H1 (cell line): ENCODE data around the gene SLC1A2. TPM values are rescaled to one million over a fixed set of nuclear protein-coding genes. Genes with fewer than 3 reads are reported as not detected.

Experiments
- CTCF ChIA-PET: fragments of 300-600 bp; sonication (Branson Sonifier 250); formaldehyde crosslinking; loops from one replicate; lab custom pipeline; 2021; ENCODE audit not compliant: partially characterized antibody; lab: Charles Lee
- POLR2A ChIA-PET: fragments of 300-600 bp; sonication (Branson Sonifier 250); formaldehyde crosslinking; loops from one replicate; lab custom pipeline; 2021; ENCODE audit warnings: inconsistent platforms; ENCODE audit not compliant: partially characterized antibody; lab: Charles Lee
- DNase-seq, 2 experiments: peaks; one replicate each; pipeline versions ENCODE4 v3.0.0 to v3.0.0-alpha.2; 2010 to 2022; ENCODE audit warnings: low spot score in 2 of 2, low read depth in 1 of 2, mixed read lengths in 1 of 2
- FAIRE-seq: peaks from 2 replicates; lab custom pipeline; 2011; peaks lifted over from hg19 to GRCh38; lab: Jason Lieb, UNC
- H2AFZ ChIP-seq: 2 replicates; pipeline ENCODE4 v1.8.1; 2012; ENCODE audit warnings: low read length, inconsistent platforms
- H2AK5ac ChIP-seq: 2 replicates; pipeline ENCODE4 v1.6.1; 2013; ENCODE audit warnings: low read depth, low read length
- H2BK120ac ChIP-seq: replicated peaks from 2 replicates; pipeline ENCODE3; 2013; ENCODE audit warnings: low read depth, low read length, inconsistent platforms
- H2BK12ac ChIP-seq: 2 replicates; pipeline ENCODE4 v1.6.1; 2013; ENCODE audit warnings: low read depth, low read length
- H2BK15ac ChIP-seq: 2 replicates; pipeline ENCODE4 v1.6.1; 2013; ENCODE audit warnings: low read length
- H2BK20ac ChIP-seq: 2 replicates; pipeline ENCODE4 v1.6.1; 2013; ENCODE audit warnings: low read length
- H2BK5ac ChIP-seq: 2 replicates; pipeline ENCODE4 v1.6.1; 2013; ENCODE audit warnings: low read depth, low read length
- H3K14ac ChIP-seq: 2 replicates; pipeline ENCODE4 v1.6.1; 2013; ENCODE audit warnings: inconsistent platforms; ENCODE audit not compliant: insufficient read length
- H3K18ac ChIP-seq: 2 replicates; pipeline ENCODE4 v1.6.1; 2013; ENCODE audit warnings: low read length; ENCODE audit errors: extremely low read depth
- H3K23ac ChIP-seq: 2 replicates; pipeline ENCODE4 v1.6.1; 2013; ENCODE audit warnings: inconsistent platforms; ENCODE audit not compliant: insufficient read length
- H3K23me2 ChIP-seq: 2 replicates; pipeline ENCODE4 v1.6.1; 2013; ENCODE audit warnings: low read depth, low read length
- H3K27ac ChIP-seq: 2 replicates; pipeline ENCODE4 v1.6.1; 2011; ENCODE audit warnings: low read depth, low read length, inconsistent platforms
- H3K27me3 ChIP-seq, 4 experiments: replicated peaks in 1 of 4; 1 replicate in 1 of 4; 2 replicates in 3 of 4; pipeline versions ENCODE4 v1.6.1 to v1.8.1; 2011 to 2013; ENCODE audit warnings: low read length in 3 of 4, mild to moderate bottlenecking in 3 of 4, inconsistent platforms in 2 of 4, mixed read lengths in 2 of 4, moderate library complexity in 1 of 4; ENCODE audit not compliant: control insufficient read depth in 3 of 4, insufficient read depth in 3 of 4; ENCODE audit errors: extremely low read depth in 1 of 4
- H3K36me3 ChIP-seq, 4 experiments: 2 replicates each; pipeline versions ENCODE4 v1.6.1 to v1.8.1; 2011 to 2013; ENCODE audit warnings: mild to moderate bottlenecking in 4 of 4, low read length in 3 of 4, moderate library complexity in 2 of 4, control low read depth in 1 of 4, inconsistent platforms in 1 of 4; ENCODE audit not compliant: insufficient read depth in 4 of 4, control insufficient read depth in 2 of 4
- H3K4ac ChIP-seq: replicated peaks from 2 replicates; pipeline ENCODE3; 2013; ENCODE audit warnings: low read length, low read depth, mixed read lengths, inconsistent platforms; ENCODE audit not compliant: insufficient read length
- H3K4me1 ChIP-seq, 4 experiments: replicated peaks in 1 of 4; 1 replicate in 1 of 4; 2 replicates in 3 of 4; pipeline versions ENCODE4 v1.6.1 to v1.8.1; 2011 to 2013; ENCODE audit warnings: low read length in 3 of 4, inconsistent platforms in 2 of 4, mixed read lengths in 1 of 4; ENCODE audit not compliant: insufficient read depth in 4 of 4, control insufficient read depth in 3 of 4
- H3K4me2 ChIP-seq, 2 experiments: 2 replicates each; pipeline versions ENCODE4 v1.6.1 to v1.8.1; 2011 to 2013; ENCODE audit warnings: low read depth in 2 of 2, low read length in 2 of 2, control low read depth in 1 of 2, inconsistent platforms in 1 of 2, mild to moderate bottlenecking in 1 of 2; ENCODE audit not compliant: insufficient read depth in 1 of 2
- H3K4me3 ChIP-seq, 4 experiments: fragments of 200-600, 300-600 bp in 1 of 4; sonication (generic), shearing (Covaris generic), sonication (Bioruptor Twin) in 1 of 4; 2 replicates each; pipeline versions ENCODE4 v1.5.1 to v1.8.1; 2011 to 2016; ENCODE audit warnings: low read length in 4 of 4, low read depth in 3 of 4, control low read depth in 2 of 4, inconsistent platforms in 2 of 4, mild to moderate bottlenecking in 2 of 4, mixed read lengths in 1 of 4, moderate library complexity in 1 of 4; ENCODE audit not compliant: insufficient read depth in 2 of 4; ENCODE audit errors: extremely low read depth in 1 of 4
- H3K56ac ChIP-seq: replicated peaks from 2 replicates; pipeline ENCODE3; 2013; ENCODE audit warnings: low read depth, mild to moderate bottlenecking, mixed read lengths, low read length, inconsistent platforms; ENCODE audit not compliant: insufficient read length
- H3K79me1 ChIP-seq: 2 replicates; pipeline ENCODE4 v1.6.1; 2013; ENCODE audit warnings: low read depth, low read length, control low read depth
- H3K79me2 ChIP-seq, 2 experiments: 2 replicates each; pipeline versions ENCODE4 v1.6.1 to v1.8.1; 2012 to 2013; ENCODE audit warnings: low read length in 2 of 2, mild to moderate bottlenecking in 2 of 2, inconsistent platforms in 1 of 2; ENCODE audit not compliant: insufficient read depth in 2 of 2, control insufficient read depth in 1 of 2
- H3K9ac ChIP-seq, 4 experiments: replicated peaks in 1 of 4; 1 replicate in 1 of 4; 2 replicates in 3 of 4; pipeline versions ENCODE4 v1.6.1 to v1.8.1; 2011 to 2013; ENCODE audit warnings: low read depth in 3 of 4, low read length in 3 of 4, control low read depth in 2 of 4, mild to moderate bottlenecking in 2 of 4, moderate library complexity in 2 of 4, inconsistent platforms in 1 of 4; ENCODE audit errors: extremely low read depth in 1 of 4
- H3K9me3 ChIP-seq, 2 experiments: 2 replicates each; pipeline versions ENCODE4 v1.6.1 to v1.8.1; 2012 to 2013; ENCODE audit warnings: mild to moderate bottlenecking in 2 of 2, moderate library complexity in 2 of 2, control low read depth in 1 of 2, inconsistent platforms in 1 of 2, low read depth in 1 of 2, low read length in 1 of 2, mixed read lengths in 1 of 2; ENCODE audit not compliant: insufficient read depth in 2 of 2
- H4K20me1 ChIP-seq, 2 experiments: replicated peaks in 1 of 2; 2 replicates each; pipeline versions ENCODE3 to v1.8.1; 2011 to 2013; ENCODE audit warnings: inconsistent platforms in 2 of 2, low read length in 2 of 2, mild to moderate bottlenecking in 1 of 2; ENCODE audit not compliant: insufficient read depth in 2 of 2, control insufficient read depth in 1 of 2
- H4K5ac ChIP-seq: 2 replicates; pipeline ENCODE4 v1.6.1; 2013; ENCODE audit warnings: low read length, low read depth, mixed read lengths, inconsistent platforms; ENCODE audit not compliant: insufficient read length
- H4K8ac ChIP-seq: 2 replicates; pipeline ENCODE4 v1.8.0; 2013; ENCODE audit warnings: mild to moderate bottlenecking, moderate library complexity, low read length, inconsistent platforms; ENCODE audit not compliant: insufficient read depth; ENCODE audit errors: extremely low read depth
- H4K91ac ChIP-seq: replicated peaks from 2 replicates; pipeline ENCODE3; 2013; ENCODE audit warnings: low read length, mixed read lengths, inconsistent platforms; ENCODE audit not compliant: insufficient read length
- KDM1A ChIP-seq: fragments of 200-600, 300-600 bp; sonication (generic); IDR thresholded peaks from 2 replicates; pipeline ENCODE4 v1.7.1; 2016; ENCODE audit warnings: mild to moderate bottlenecking, low read length, borderline replicate concordance
- MAFK ChIP-seq: IDR thresholded peaks from 2 replicates; pipeline ENCODE4 v1.6.1; 2012; ENCODE audit warnings: low read depth, mild to moderate bottlenecking, improper control_type of control experiment, low read length
- RNF2 ChIP-seq: fragments of 200-900, 300-1000 bp; sonication (generic); IDR thresholded peaks from 2 replicates; pipeline ENCODE4 v1.7.1; 2016; ENCODE audit warnings: borderline replicate concordance, low read depth, mild to moderate bottlenecking, antibody characterized with exemption, low read length; ENCODE audit not compliant: poor library complexity, severe bottlenecking; ENCODE audit errors: missing control alignments
- WGBS, 2 experiments: shearing (Covaris generic) in 1 of 2; methylation state at CpG; one replicate each; pipeline versions ENCODE4 v1.1.6 to v1.1.7; 2013 to 2015; ENCODE audit warnings: low lambda C conversion rate in 2 of 2, mixed read lengths in 2 of 2, inconsistent platforms in 1 of 2, low coverage in 1 of 2, missing lambda C conversion rate in 1 of 2; ENCODE audit not compliant: insufficient replicate concordance in 2 of 2, insufficient coverage in 1 of 2, insufficient read length in 1 of 2; ENCODE audit errors: extremely low coverage in 1 of 2, missing lambda C conversion rate in 1 of 2; 5-methylcytosine and 5-hydroxymethylcytosine counted together
- polyA plus RNA-seq, 7 experiments: library from polyadenylated mRNA; depleted of rRNA in 3 of 7; stranded (reverse) in 5 of 7; unstranded in 2 of 7; fragments of >200 nt in 5 of 7; fragments of 200-250 nt in 2 of 7; gene quantifications; 1 replicate in 5 of 7; 2 replicates in 1 of 7; 4 replicates in 1 of 7; pipeline versions ENCODE4 v1.2.1 to v1.2.3, GENCODE V29; 2011 to 2013; ENCODE audit warnings: missing spikeins in 2 of 7, mixed read lengths in 2 of 7
- total RNA-seq: library from RNA; stranded (reverse); fragmentation: NEBNext Ultra II Directional; extraction: Animal tissue kit (Norgen Biotek cat#: 25700); gene quantifications from 2 replicates; pipeline ENCODE4 v1.2.1, GENCODE V29; 2021

The SLC1A2 gene
- total and polyA plus RNA-seq, 2 of the 8 experiments (the other 6 are each of a cell fraction or from before 2014, with no cell fraction given), result 0.57 to 1.2 TPM

GRCh38 chr11:35313760-35314153, 105.6 kb downstream of the SLC1A2 start:
- no peak for FAIRE-seq

More at GRCh38 chr11:35313760-35314153, 105.6 kb downstream of the SLC1A2 start:
- H3K4me1 ChIP-seq, result no peaks in the 10 kb centered on the region
- no peak overlapping the region for H3K18ac ChIP-seq
- no peak overlapping the region for H2BK5ac ChIP-seq
- H2BK15ac ChIP-seq, result no peak overlapping the region
- H3K4me3 ChIP-seq, result no peak overlapping the region
- H3K4me2 ChIP-seq, result no peak overlapping the region
- no peak overlapping the region for H2BK20ac ChIP-seq
- H2AFZ ChIP-seq, result no peak overlapping the region
- H3K36me3 ChIP-seq, result no peaks in the 10 kb centered on the region
- no peak overlapping the region for H3K4ac ChIP-seq
- no peaks in the 10 kb centered on the region for H3K27me3 ChIP-seq
- POLR2A ChIA-PET, result no interaction called here
- H3K79me1 ChIP-seq, result no peaks in the 10 kb centered on the region
- no peak overlapping the region for H2AK5ac ChIP-seq
- no peak overlapping the region for H2BK12ac ChIP-seq
- no peak overlapping the region for H4K5ac ChIP-seq
- H3K9me3 ChIP-seq, result no peaks in the 10 kb centered on the region
- CTCF ChIA-PET, result interaction anchor here (1.1 to 2.3 kb wide), 2 partner anchors 10 to 821 kb away, joined by 3 to 6 read pairs; no protein-coding TSS in a partner anchor
- H3K23ac ChIP-seq, result no peak overlapping the region
- no peak overlapping the region for H3K9ac ChIP-seq
- DNase-seq, result no peak
- no peak overlapping the region for H4K91ac ChIP-seq
- no peak overlapping the region for H3K56ac ChIP-seq
- H2BK120ac ChIP-seq, result no peak overlapping the region
- H3K14ac ChIP-seq, result no peak overlapping the region
- H3K27ac ChIP-seq, result no peak overlapping the region
- no peak overlapping the region for H4K8ac ChIP-seq
- 94% methylated on average over 1 of the region's 1 CpG; no CpG with 5 or more reads in 1 of the 2 experiments for WGBS, 2 experiments
- no peaks in the 10 kb centered on the region for H4K20me1 ChIP-seq
- no peak for TF ChIP-seq RNF2
- no peak for TF ChIP-seq KDM1A
- no peak for TF ChIP-seq MAFK
- H3K79me2 ChIP-seq, result no peaks in the 10 kb centered on the region
- no peaks in the 10 kb centered on the region for H3K23me2 ChIP-seq
